Measurements from ENCODE around the gene PAAF1.

Gene PAAF1

GRCh38 chr11:73972187-73972586 lies 95.4 kb downstream of the PAAF1 start:
- no peak for DNase-seq (ENCODE audit: low read depth in 2 of 2)

GRCh38 chr11:73972620-73973449 lies 96.0 kb downstream of the PAAF1 start:
- no peak for DNase-seq (ENCODE audit: low read depth in 2 of 2)

- DNase-seq (ENCODE audit: low read depth in 2 of 2) = no peak
Measured at GRCh38 chr11:73974604-73975478, 98.0 kb downstream of the PAAF1 start.

- DNase-seq (ENCODE audit: low read depth in 2 of 2) = no peak
Measured at GRCh38 chr11:73975479-73975757, 98.6 kb downstream of the PAAF1 start.

GRCh38 chr11:73976451-73977151 lies 99.8 kb downstream of the PAAF1 start:
- DNase-seq (ENCODE audit: low read depth in 2 of 2) = no peak

GRCh38 chr11:73977856-73978519 lies 101.2 kb downstream of the PAAF1 start:
- DNase-seq (ENCODE audit: low read depth in 2 of 2) = no peak

- DNase-seq (ENCODE audit: low read depth in 2 of 2) = no peak
Measured at GRCh38 chr11:73978576-73979086, 101.8 kb downstream of the PAAF1 start.

GRCh38 chr11:73980001-73980961 lies 103.5 kb downstream of the PAAF1 start:
- peak; percentile 60 for DNase-seq (ENCODE audit: low read depth in 2 of 2)
